ENCODE data around the gene MIER1. TPM values are rescaled to one million over a fixed set of nuclear protein-coding genes. Genes with fewer than 3 reads are reported as not detected.
A peak's percentile ranks its signal among the peaks of the same experiment; 100 is the strongest.

The MIER1 gene
- total and polyA plus RNA-seq, 3 experiments from 2014 or later: 38.6 to 55.3 (median 53.1) TPM

DNA sequence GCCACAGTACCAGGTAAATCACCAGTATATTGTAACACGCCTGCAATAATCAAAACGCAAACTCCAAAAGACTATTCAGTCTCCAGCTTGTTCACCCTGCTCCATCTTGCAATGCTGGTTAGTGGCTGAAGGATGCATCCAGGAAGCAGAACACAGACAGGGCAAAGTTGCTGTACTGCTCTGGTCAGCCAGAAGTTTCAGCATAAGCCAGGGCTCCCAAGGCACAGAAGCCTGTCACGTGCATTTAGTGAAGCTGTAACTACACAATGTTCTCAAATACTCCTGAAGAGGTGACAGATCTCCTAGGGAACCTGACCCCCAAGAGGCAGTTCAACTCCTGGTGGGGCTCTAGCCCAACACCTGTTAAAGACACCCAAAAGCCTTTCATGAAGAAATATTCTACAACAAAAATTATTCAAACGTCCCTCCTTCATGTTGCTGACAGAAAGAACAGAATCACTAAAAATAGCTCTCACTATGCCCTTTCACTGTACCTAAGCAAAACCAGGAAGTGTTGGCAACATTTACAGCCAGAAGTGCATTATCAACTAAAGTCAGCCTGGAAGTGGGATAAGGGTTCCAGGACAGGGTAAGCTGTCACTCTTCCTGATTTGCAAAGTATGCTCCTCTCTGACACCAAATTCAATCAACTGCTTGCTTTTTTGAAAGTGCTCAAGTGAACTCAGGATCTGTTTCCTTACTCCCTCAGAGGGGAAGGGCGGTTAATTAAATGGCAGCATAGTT, 77.1 kb downstream of the MIER1 start:
- Mint-ChIP-seq H3K4me3 (no peak overlapping the region), H3K27me3 (no peaks in the 10 kb centered on the region), H3K4me1 (peaks cover 10 to 22% (median 16%) of the 10 kb centered on the region in 3 donors), H3K9me3 (no peaks in the 10 kb centered on the region), H3K36me3 (peaks cover 0 to 49% (median 13%) of the 10 kb centered on the region in 3 donors), H3K27ac (peak overlapping the region; percentile 5 to 78 (median 51))
- Histone ChIP-seq H3K4me1 (ENCODE audit: insufficient read depth, low read length) (peaks cover 11% of the 10 kb centered on the region), H3K9me3 (ENCODE audit: low read length) (no peaks in the 10 kb centered on the region), H3K27me3 (ENCODE audit: insufficient read depth, low read length, poor library complexity, severe bottlenecking) (no peaks in the 10 kb centered on the region), H3K4me3 (ENCODE audit: low read length) (no peak overlapping the region), H3K27ac (ENCODE audit: low read depth, low read length) (no peak overlapping the region), H3K36me3 (ENCODE audit: insufficient read depth, low read length) (no peaks in the 10 kb centered on the region)
- CTCF ChIA-PET: interaction anchor here (1.2 kb wide), 1 partner anchor 9 kb away, joined by 3 read pairs; no protein-coding TSS in a partner anchor
- no peak for DNase-seq
- POLR2A ChIA-PET: interaction anchor here (0.8 kb wide), 1 partner anchor 84 kb away, joined by 4 read pairs; no protein-coding TSS in a partner anchor

DNA sequence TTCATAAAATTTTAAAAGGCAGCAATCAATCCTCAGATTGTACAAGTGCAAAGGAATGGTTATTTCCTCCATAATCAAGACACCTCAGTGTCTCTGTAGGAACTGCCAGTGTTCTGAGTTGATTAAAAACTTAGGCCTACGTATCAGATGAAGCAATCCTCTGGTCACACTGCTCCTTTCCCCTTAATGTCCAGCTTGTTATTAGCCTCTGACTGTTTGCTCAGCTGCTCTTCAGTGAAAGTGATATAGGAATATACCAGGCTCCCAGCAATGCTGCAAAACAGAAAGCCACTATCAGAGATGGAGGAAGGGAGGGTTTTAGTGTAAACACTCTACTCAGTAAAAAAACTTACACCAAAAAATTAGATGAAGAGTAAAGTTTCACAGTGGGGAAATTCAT, 79.4 kb downstream of the MIER1 start:
- no peaks in the 10 kb centered on the region for H3K36me3 ChIP-seq (ENCODE audit: insufficient read depth, low read length)
- no peaks in the 10 kb centered on the region for H3K9me3 ChIP-seq (ENCODE audit: low read length)
- peak overlapping the region in 4 of 8 donors; percentile 3 to 80 (median 37) for H3K27ac Mint-ChIP-seq
- peaks cover 8% of the 10 kb centered on the region for H3K4me1 ChIP-seq (ENCODE audit: insufficient read depth, low read length)
- H3K4me1 Mint-ChIP-seq: peaks cover under 1 to 14% (median 11%) of the 10 kb centered on the region in 3 donors
- no peaks in the 10 kb centered on the region for H3K9me3 Mint-ChIP-seq
- peaks cover under 1 to 53% (median 20%) of the 10 kb centered on the region in 3 donors for H3K36me3 Mint-ChIP-seq
- no peaks in the 10 kb centered on the region for H3K27me3 Mint-ChIP-seq
- no peak for DNase-seq
- POLR2A ChIA-PET: no interaction called here
- H3K4me3 Mint-ChIP-seq: no peak overlapping the region
- no peak overlapping the region for H3K4me3 ChIP-seq (ENCODE audit: low read length)
- CTCF ChIA-PET: interaction anchor here (1.6 to 1.8 kb wide), 2 partner anchors 144 to 145 kb away, joined by 4 read pairs; no protein-coding TSS in a partner anchor
- no peaks in the 10 kb centered on the region for H3K27me3 ChIP-seq (ENCODE audit: insufficient read depth, low read length, poor library complexity, severe bottlenecking)
- H3K27ac ChIP-seq (ENCODE audit: low read depth, low read length): no peak overlapping the region

DNA sequence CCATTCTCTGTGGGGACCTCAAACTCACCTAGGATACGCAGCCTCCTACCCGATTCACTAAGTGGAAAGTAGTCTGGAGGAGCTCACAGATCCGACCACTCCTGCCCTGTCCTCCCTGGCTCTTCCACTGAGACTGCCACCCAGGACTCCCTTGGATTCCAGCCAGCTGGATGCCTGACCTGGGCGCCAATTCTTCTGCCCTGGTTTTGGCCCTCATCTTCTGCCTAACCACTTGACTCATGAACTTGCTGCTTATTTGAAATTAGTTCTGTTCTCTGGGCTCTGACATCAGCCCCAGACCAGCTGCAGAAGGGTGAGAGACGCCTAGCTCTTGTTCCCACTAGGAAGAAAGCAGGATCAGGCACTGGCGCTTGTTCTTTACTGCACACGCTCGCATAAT, 80.3 kb downstream of the MIER1 start:
- Histone ChIP-seq H3K27me3 (ENCODE audit: insufficient read depth, low read length, poor library complexity, severe bottlenecking) (no peaks in the 10 kb centered on the region), H3K36me3 (ENCODE audit: insufficient read depth, low read length) (no peaks in the 10 kb centered on the region), H3K4me1 (ENCODE audit: insufficient read depth, low read length) (peaks cover 5% of the 10 kb centered on the region), H3K9me3 (ENCODE audit: low read length) (no peaks in the 10 kb centered on the region), H3K4me3 (ENCODE audit: low read length) (no peak overlapping the region), H3K27ac (ENCODE audit: low read depth, low read length) (no peak overlapping the region)
- Mint-ChIP-seq H3K36me3 (peaks cover 10 to 61% (median 28%) of the 10 kb centered on the region in 3 donors), H3K9me3 (no peaks in the 10 kb centered on the region), H3K27me3 (no peaks in the 10 kb centered on the region), H3K4me1 (peaks cover 0 to 13% (median 8%) of the 10 kb centered on the region in 3 donors), H3K4me3 (no peak overlapping the region), H3K27ac (peak overlapping the region in 5 of 8 donors; percentile 3 to 74 (median 35))
- ChIA-PET CTCF (interaction anchor here (1.6 to 1.8 kb wide), 2 partner anchors 143 to 145 kb away, joined by 4 read pairs; no protein-coding TSS in a partner anchor), POLR2A (no interaction called here)
- no peak for DNase-seq

DNA sequence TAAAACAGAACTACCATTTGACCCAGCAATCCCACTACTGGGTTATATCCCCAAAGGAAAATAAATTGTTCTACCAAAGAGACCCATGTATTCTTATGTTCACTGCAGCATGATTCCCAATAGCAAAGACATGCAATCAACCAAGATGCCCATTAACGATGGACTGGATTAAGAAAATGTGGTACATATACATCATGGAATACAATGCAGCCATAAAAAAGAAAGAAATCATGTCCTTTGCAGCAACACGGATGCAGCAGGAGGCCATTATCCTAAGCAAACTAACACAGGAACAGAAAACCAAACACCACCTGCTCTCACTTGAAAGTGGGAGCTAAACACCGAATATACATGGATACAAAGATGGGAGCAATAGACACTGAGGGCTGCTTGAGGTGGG, 85.0 kb downstream of the MIER1 start:
- Histone ChIP-seq H3K36me3 (ENCODE audit: insufficient read depth, low read length) (no peaks in the 10 kb centered on the region), H3K4me1 (ENCODE audit: insufficient read depth, low read length) (no peaks in the 10 kb centered on the region), H3K9me3 (ENCODE audit: low read length) (no peaks in the 10 kb centered on the region), H3K27ac (ENCODE audit: low read depth, low read length) (no peak overlapping the region), H3K4me3 (ENCODE audit: low read length) (no peak overlapping the region), H3K27me3 (ENCODE audit: insufficient read depth, low read length, poor library complexity, severe bottlenecking) (no peaks in the 10 kb centered on the region)
- ChIA-PET CTCF (no interaction called here), POLR2A (no interaction called here)
- DNase-seq: no peak
- Mint-ChIP-seq H3K27me3 (no peaks in the 10 kb centered on the region), H3K9me3 (no peaks in the 10 kb centered on the region), H3K36me3 (peaks cover 17 to 62% (median 39%) of the 10 kb centered on the region in 3 donors), H3K4me1 (peaks cover 3 to 7% (median 4%) of the 10 kb centered on the region in 3 donors), H3K4me3 (no peak overlapping the region), H3K27ac (peak overlapping the region in 2 of 8 donors; percentile 46 to 58)

DNA sequence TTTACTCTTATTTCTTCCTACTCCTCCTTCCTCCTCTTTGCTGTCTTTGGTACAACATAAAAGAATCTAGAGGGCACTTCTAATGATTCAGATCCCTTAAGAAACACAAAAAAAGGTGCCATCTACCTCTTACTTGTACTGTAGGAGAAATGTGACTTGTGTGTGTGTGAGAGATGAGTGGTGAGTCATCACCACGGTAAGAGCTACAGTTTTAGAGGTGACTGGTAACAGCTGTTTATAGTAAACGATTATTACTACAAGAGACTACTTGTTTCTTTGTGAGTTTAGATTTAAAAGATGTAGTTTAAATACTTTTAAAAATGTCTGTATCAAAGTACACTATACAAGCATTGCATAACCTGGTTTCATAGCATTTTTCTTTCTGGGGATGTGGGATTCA, 88.8 kb downstream of the MIER1 start:
- CTCF ChIA-PET: no interaction called here
- H3K27me3 Mint-ChIP-seq: no peaks in the 10 kb centered on the region
- Histone ChIP-seq H3K4me3 (ENCODE audit: low read length) (no peak overlapping the region), H3K27me3 (ENCODE audit: insufficient read depth, low read length, poor library complexity, severe bottlenecking) (no peaks in the 10 kb centered on the region), H3K4me1 (ENCODE audit: insufficient read depth, low read length) (no peaks in the 10 kb centered on the region), H3K36me3 (ENCODE audit: insufficient read depth, low read length) (peaks cover 6% of the 10 kb centered on the region), H3K9me3 (ENCODE audit: low read length) (no peaks in the 10 kb centered on the region), H3K27ac (ENCODE audit: low read depth, low read length) (no peak overlapping the region)
- H3K36me3 Mint-ChIP-seq: peaks cover 25 to 62% (median 35%) of the 10 kb centered on the region in 3 donors
- POLR2A ChIA-PET: no interaction called here
- no peak for DNase-seq
- no peak overlapping the region for H3K4me3 Mint-ChIP-seq
- H3K27ac Mint-ChIP-seq: peak overlapping the region in 5 of 8 donors; percentile 10 to 46 (median 18)
- peaks cover 3 to 4% (median 4%) of the 10 kb centered on the region in 3 donors for H3K4me1 Mint-ChIP-seq
- peaks cover 0 to 3% (median 0%) of the 10 kb centered on the region in 5 donors for H3K9me3 Mint-ChIP-seq

DNA sequence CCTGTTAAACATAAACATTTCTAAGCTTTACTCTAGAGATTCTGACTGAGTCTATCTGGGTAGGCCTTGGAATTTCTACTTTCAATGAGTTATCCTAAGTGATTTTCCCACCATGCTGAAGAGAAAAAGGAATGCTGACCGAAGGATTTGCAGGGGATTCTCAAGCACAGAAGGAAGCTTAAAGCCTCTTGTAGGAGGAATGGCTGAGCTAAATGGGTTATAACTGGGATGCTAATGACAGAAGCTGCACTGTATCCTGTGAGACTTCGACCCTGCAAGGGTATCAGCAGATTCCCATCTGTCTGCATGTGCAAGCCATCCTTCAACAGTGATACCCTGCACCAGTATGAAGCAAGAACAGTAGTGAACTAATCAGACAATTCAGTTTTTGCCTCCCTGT, 93.8 kb downstream of the MIER1 start:
- POLR2A ChIA-PET: interaction anchor here (0.9 kb wide), 1 partner anchor 249 kb away, joined by 3 read pairs; no protein-coding TSS in a partner anchor
- no peak overlapping the region for H3K27ac ChIP-seq (ENCODE audit: low read depth, low read length)
- CTCF ChIA-PET: no interaction called here
- H3K27me3 ChIP-seq (ENCODE audit: insufficient read depth, low read length, poor library complexity, severe bottlenecking): no peaks in the 10 kb centered on the region
- H3K36me3 Mint-ChIP-seq: peaks cover 27 to 66% (median 34%) of the 10 kb centered on the region in 3 donors
- no peak for DNase-seq
- H3K36me3 ChIP-seq (ENCODE audit: insufficient read depth, low read length): peaks cover 14% of the 10 kb centered on the region
- H3K27me3 Mint-ChIP-seq: no peaks in the 10 kb centered on the region
- no peak overlapping the region for H3K4me3 Mint-ChIP-seq
- H3K4me1 Mint-ChIP-seq: peaks cover 2 to 10% (median 2%) of the 10 kb centered on the region in 3 donors
- H3K9me3 Mint-ChIP-seq: peaks cover 0 to 3% (median 0%) of the 10 kb centered on the region in 5 donors
- H3K27ac Mint-ChIP-seq: no peak overlapping the region
- H3K4me1 ChIP-seq (ENCODE audit: insufficient read depth, low read length): no peaks in the 10 kb centered on the region
- no peaks in the 10 kb centered on the region for H3K9me3 ChIP-seq (ENCODE audit: low read length)
- H3K4me3 ChIP-seq (ENCODE audit: low read length): no peak overlapping the region

DNA sequence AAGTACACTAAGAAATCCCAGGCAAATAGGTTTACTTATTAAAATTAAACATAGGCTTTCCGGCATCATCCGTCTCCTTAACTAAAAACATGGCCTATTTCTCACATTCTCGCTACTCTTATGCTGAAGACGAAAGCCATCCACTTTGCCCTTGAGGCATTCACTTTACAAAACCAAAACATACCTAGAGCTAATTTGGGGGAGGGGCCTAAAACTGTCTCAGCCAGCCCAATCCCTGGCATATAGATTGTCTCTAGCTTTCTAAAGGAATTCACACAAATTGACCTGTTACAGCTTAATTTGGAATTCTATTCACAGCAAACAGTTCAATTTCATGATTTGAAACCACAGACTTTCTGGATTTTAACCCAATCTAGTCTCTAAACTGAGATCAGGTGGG, 94.3 kb downstream of the MIER1 start:
- DNase-seq: no peak
- Mint-ChIP-seq H3K27me3 (no peaks in the 10 kb centered on the region), H3K9me3 (peaks cover 0 to 3% (median 0%) of the 10 kb centered on the region in 5 donors), H3K27ac (peak overlapping the region in 3 of 8 donors; percentile 7 to 34 (median 31)), H3K36me3 (peaks cover 27 to 66% (median 32%) of the 10 kb centered on the region in 3 donors), H3K4me3 (no peak overlapping the region), H3K4me1 (peaks cover 0 to 10% (median 2%) of the 10 kb centered on the region in 3 donors)
- ChIA-PET POLR2A (no interaction called here), CTCF (no interaction called here)
- Histone ChIP-seq H3K4me3 (ENCODE audit: low read length) (no peak overlapping the region), H3K27ac (ENCODE audit: low read depth, low read length) (no peak overlapping the region), H3K36me3 (ENCODE audit: insufficient read depth, low read length) (peaks cover 14% of the 10 kb centered on the region), H3K4me1 (ENCODE audit: insufficient read depth, low read length) (no peaks in the 10 kb centered on the region), H3K27me3 (ENCODE audit: insufficient read depth, low read length, poor library complexity, severe bottlenecking) (no peaks in the 10 kb centered on the region), H3K9me3 (ENCODE audit: low read length) (no peaks in the 10 kb centered on the region)

DNA sequence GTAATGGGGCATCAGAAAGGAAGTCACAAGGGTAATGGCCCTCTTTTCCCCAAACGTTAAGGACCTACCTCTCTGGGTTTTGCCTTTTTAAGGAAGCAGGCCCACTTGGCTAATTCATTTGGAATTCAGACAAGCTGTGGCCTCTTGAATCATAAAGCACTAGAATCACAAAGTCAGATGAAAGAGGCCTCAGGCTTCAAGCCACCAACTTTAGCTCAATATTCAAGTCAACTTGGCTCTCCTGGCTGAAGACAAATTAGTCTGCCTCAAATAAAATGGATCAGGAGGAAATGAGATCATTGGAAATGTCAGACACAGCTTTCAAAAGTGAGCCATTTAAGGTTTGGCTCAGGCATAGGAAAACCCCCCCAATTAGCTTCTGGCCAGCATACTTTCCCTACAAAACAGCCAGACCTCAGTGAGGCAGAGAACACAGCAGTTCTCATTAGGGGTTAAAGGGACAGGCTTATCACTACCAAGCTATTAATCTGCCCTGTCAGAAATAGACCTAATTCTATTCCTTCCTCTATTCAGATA, 94.9 kb downstream of the MIER1 start:
- H3K36me3 ChIP-seq (ENCODE audit: insufficient read depth, low read length): peaks cover 14% of the 10 kb centered on the region
- H3K9me3 ChIP-seq (ENCODE audit: low read length): no peaks in the 10 kb centered on the region
- no peaks in the 10 kb centered on the region for H3K4me1 ChIP-seq (ENCODE audit: insufficient read depth, low read length)
- CTCF ChIA-PET: no interaction called here
- Mint-ChIP-seq H3K4me1 (peaks cover 0 to 10% (median 2%) of the 10 kb centered on the region in 3 donors), H3K27ac (peak overlapping the region in 2 of 8 donors; percentile 34 to 61), H3K36me3 (peaks cover 27 to 70% (median 33%) of the 10 kb centered on the region in 3 donors), H3K4me3 (no peak overlapping the region), H3K9me3 (peaks cover 0 to 3% (median 0%) of the 10 kb centered on the region in 5 donors), H3K27me3 (no peaks in the 10 kb centered on the region)
- H3K27ac ChIP-seq (ENCODE audit: low read depth, low read length): no peak overlapping the region
- no peak overlapping the region for H3K4me3 ChIP-seq (ENCODE audit: low read length)
- DNase-seq: no peak
- POLR2A ChIA-PET: no interaction called here
- no peaks in the 10 kb centered on the region for H3K27me3 ChIP-seq (ENCODE audit: insufficient read depth, low read length, poor library complexity, severe bottlenecking)

Measured in CD8-positive, alpha-beta memory T cell (primary cell).